HepG2 (cell line): ENCODE measurements around the gene KIF2C. TPM values are rescaled to one million over a fixed set of nuclear protein-coding genes. Genes with fewer than 3 reads are reported as not detected.
A peak's percentile ranks its signal among the peaks of the same experiment; 100 is the strongest.

ENCODE experiments used
- BCL6 ChIP-seq: IDR thresholded peaks from 2 replicates; pipeline ENCODE4 v1.6.1; 2016; ENCODE audit warnings: missing genetic modification reagents, missing compliant biosample characterization
- FOSL1 ChIP-seq: sonication (generic); formaldehyde crosslinking; IDR thresholded peaks from 2 replicates; pipeline ENCODE4 v1.9.0; 2021; ENCODE audit warnings: missing genetic modification reagents, borderline replicate concordance
- HNRNPUL1 ChIP-seq: fragments of 200-400 bp; formaldehyde crosslinking; IDR thresholded peaks from 2 replicates; pipeline ENCODE4 v1.6.1; 2017; ENCODE audit warnings: low read depth, mild to moderate bottlenecking, low read length, moderate library complexity
- KLF12 ChIP-seq: sonication (generic); formaldehyde crosslinking; IDR thresholded peaks from 2 replicates; pipeline ENCODE4 v1.4.0; 2020; ENCODE audit warnings: missing genetic modification reagents, borderline replicate concordance
- MEIS2 ChIP-seq: sonication (generic); formaldehyde crosslinking; IDR thresholded peaks from 2 replicates; pipeline ENCODE4 v1.9.0; 2021; ENCODE audit warnings: mild to moderate bottlenecking, missing genetic modification reagents
- MYC ChIP-seq: sonication (generic); formaldehyde crosslinking; IDR thresholded peaks from 2 replicates; pipeline ENCODE4 v1.9.0; 2021; ENCODE audit warnings: missing genetic modification reagents, borderline replicate concordance
- NFKBIZ ChIP-seq: IDR thresholded peaks from 2 replicates; pipeline ENCODE4 v1.6.1; 2018; ENCODE audit warnings: missing genetic modification reagents, missing compliant biosample characterization
- ONECUT2 ChIP-seq: sonication (generic); formaldehyde crosslinking; IDR thresholded peaks from 2 replicates; pipeline ENCODE4 v1.4.0; 2020; ENCODE audit warnings: missing genetic modification reagents
- SIN3A ChIP-seq: IDR thresholded peaks from 2 replicates; pipeline ENCODE4 v1.6.1; 2011; ENCODE audit warnings: low read depth, mild to moderate bottlenecking, control low read depth, low read length, borderline replicate concordance
- SRSF4 ChIP-seq: fragments of 200-400 bp; formaldehyde crosslinking; IDR thresholded peaks from one replicate; pipeline ENCODE4 v1.6.1; 2018; ENCODE audit warnings: mild to moderate bottlenecking, low read depth, low read length, moderate library complexity; ENCODE audit not compliant: poor library complexity, severe bottlenecking
- XBP1 ChIP-seq: sonication (generic); formaldehyde crosslinking; IDR thresholded peaks from 2 replicates; pipeline ENCODE4 v1.5.0; 2020; ENCODE audit warnings: missing genetic modification reagents
- XRCC5 ChIP-seq: fragments of 200-400 bp; formaldehyde crosslinking; optimal IDR thresholded peaks from 2 replicates; pipeline ENCODE3; 2017; ENCODE audit warnings: mild to moderate bottlenecking, low read length
- ZBTB46 ChIP-seq: sonication (generic); formaldehyde crosslinking; IDR thresholded peaks from 2 replicates; pipeline ENCODE4 v1.4.0; 2020; ENCODE audit warnings: mild to moderate bottlenecking, missing genetic modification reagents, borderline replicate concordance
- ZNF124 ChIP-seq: sonication (generic); formaldehyde crosslinking; IDR thresholded peaks from 2 replicates; pipeline ENCODE4 v1.4.0; 2020; ENCODE audit warnings: missing genetic modification reagents
- ZNF180 ChIP-seq: sonication (generic); formaldehyde crosslinking; IDR thresholded peaks from 2 replicates; pipeline ENCODE4 v1.4.0; 2020; ENCODE audit warnings: low read depth, missing genetic modification reagents, borderline replicate concordance
- ZNF281 ChIP-seq: sonication (generic); formaldehyde crosslinking; IDR thresholded peaks from 2 replicates; pipeline ENCODE4 v1.4.0; 2020; ENCODE audit warnings: missing genetic modification reagents, borderline replicate concordance
- ZNF30 ChIP-seq: sonication (generic); formaldehyde crosslinking; IDR thresholded peaks from 2 replicates; pipeline ENCODE4 v1.5.0; 2020; ENCODE audit warnings: mild to moderate bottlenecking, missing genetic modification reagents
- ZNF513 ChIP-seq: sonication (generic); formaldehyde crosslinking; conservative IDR thresholded peaks from 2 replicates; pipeline ENCODE4 v1.5.0; 2020; ENCODE audit warnings: missing genetic modification reagents
- ZNF577 ChIP-seq: sonication (generic); formaldehyde crosslinking; IDR thresholded peaks from 2 replicates; pipeline ENCODE4 v1.4.0; 2020; ENCODE audit warnings: mild to moderate bottlenecking, low read depth, missing genetic modification reagents, borderline replicate concordance
- ZSCAN12 ChIP-seq: sonication (generic); formaldehyde crosslinking; IDR thresholded peaks from 2 replicates; pipeline ENCODE4 v1.9.0; 2021; ENCODE audit warnings: mild to moderate bottlenecking, missing genetic modification reagents
- polyA plus RNA-seq, 8 experiments: library from polyadenylated mRNA; depleted of rRNA in 3 of 8; stranded (reverse) in 7 of 8; unstranded in 1 of 8; fragments of >200 nt; fragmentation: Illumina TruSeq in 4 of 8; extraction: Trizol in 4 of 8; gene quantifications; 2 replicates each; pipeline versions ENCODE4 v1.2.1 to v1.2.3, GENCODE V29; 2011 to 2016; ENCODE audit warnings: low read depth in 4 of 8, missing spikeins in 1 of 8, mixed read lengths in 1 of 8; ENCODE audit not compliant: insufficient read depth in 1 of 8
- total RNA-seq, 5 experiments: library from RNA; depleted of rRNA; stranded (reverse); fragments of >200 nt; fragmentation: Illumina TruSeq; extraction: Trizol; gene quantifications; 2 replicates each; pipeline ENCODE4 v1.2.3, GENCODE V29; 2016; ENCODE audit warnings: low read depth in 1 of 5

Gene KIF2C
- total and polyA plus RNA-seq, 2 of the 13 experiments (the other 11 are each of a cell fraction or from before 2014, with no cell fraction given), result 29.7 to 53.7 TPM

GRCh38 chr1:44775078-44775929 is 35.7 kb downstream of the KIF2C start, which contains the start of gene RPS8 (continued):
- TF ChIP-seq ZNF577, result no peak
- peak; percentile 93 for TF ChIP-seq XBP1 (CRISPR knock-in tag)
- TF ChIP-seq KLF12 (CRISPR knock-in tag), result peak; percentile 92
- peak; percentile 68; the same call in 1 of the 2 replicates for TF ChIP-seq ZSCAN12 (CRISPR knock-in tag)
- TF ChIP-seq ZNF30 (CRISPR knock-in tag), result peak; percentile 83; the same call in 1 of the 2 replicates
- TF ChIP-seq MEIS2, result peak; percentile 85; the same call in 1 of the 2 replicates
- no peak for TF ChIP-seq ONECUT2
- TF ChIP-seq ZNF513 (CRISPR knock-in tag), result no peak
- peak; percentile 55; the same call in 1 of the 2 replicates for TF ChIP-seq ZNF124 (CRISPR knock-in tag)
- peak; percentile 50; the same call in 1 of the 2 replicates for TF ChIP-seq NFKBIZ
- no peak for TF ChIP-seq HNRNPUL1
- no peak; the same call in 1 of the 2 replicates for TF ChIP-seq BCL6 (CRISPR knock-in tag)
- TF ChIP-seq XRCC5, result peak; percentile 69
- TF ChIP-seq ZBTB46 (CRISPR knock-in tag), result no peak
- no peak for TF ChIP-seq FOSL1
- no peak for TF ChIP-seq ZNF180
- no peak for TF ChIP-seq SRSF4
- peak; percentile 89; the same call in 1 of the 2 replicates for TF ChIP-seq SIN3A
- TF ChIP-seq ZNF281, result peak; percentile 66; the same call in 1 of the 2 replicates
- TF ChIP-seq MYC (CRISPR knock-in tag), result peak; percentile 97
